ENCODE results near the gene FOXC1. TPM values are rescaled to one million over a fixed set of nuclear protein-coding genes. Genes with fewer than 3 reads are reported as not detected.

FOXC1 gene
- total and polyA plus RNA-seq, 9 of the 15 experiments (the other 6 are each of a cell fraction or from before 2014, with no cell fraction given): not detected

- TF ChIP-seq ETS2 (tag; IDR thresholded peaks at IDR 0.05; ENCODE audit: borderline replicate concordance, poor library complexity, severe bottlenecking): no peak
- TF ChIP-seq ZNF197 (CRISPR knock-in tag; IDR thresholded peaks at IDR 0.05; ENCODE audit: low read depth): no peak
- TF ChIP-seq ZNF408 (CRISPR knock-in tag; IDR thresholded peaks at IDR 0.05; ENCODE audit: low read depth): no peak
- no peak for TF ChIP-seq ELF4 (CRISPR knock-in tag; IDR thresholded peaks at IDR 0.05)
Measured at GRCh38 chr6:1589208-1589607, 20.5 kb upstream of the FOXC1 start (continued).

- in situ Hi-C loops (cut with MboI) (loop anchor here (5.0 to 10.0 kb wide), 2 partner anchors 764 to 1032 kb away; no protein-coding TSS in a partner anchor), intact Hi-C loops (cut with micrococcal nuclease) (no loop called here)
- no TSS peak for BruUV-seq (replicated peaks)
- TF ChIP-seq STAT5A (IDR thresholded peaks at IDR 0.05; ENCODE audit: borderline replicate concordance, low read length) (no peak), ZBTB8A (IDR thresholded peaks at IDR 0.05; ENCODE audit: partially characterized antibody) (no peak), FOXK1 (CRISPR knock-in tag; IDR thresholded peaks at IDR 0.05; ENCODE audit: borderline replicate concordance) (no peak), TRIM28 (IDR thresholded peaks at IDR 0.05) (no peak), LCOR (CRISPR knock-in tag; IDR thresholded peaks at IDR 0.05) (no peak), POLR2B (IDR thresholded peaks at IDR 0.05; ENCODE audit: low read depth, partially characterized antibody) (no peak), SFPQ (IDR thresholded peaks at IDR 0.05; ENCODE audit: low read depth, low read length) (no peak)
- TF ChIP-seq, protein P1, sequence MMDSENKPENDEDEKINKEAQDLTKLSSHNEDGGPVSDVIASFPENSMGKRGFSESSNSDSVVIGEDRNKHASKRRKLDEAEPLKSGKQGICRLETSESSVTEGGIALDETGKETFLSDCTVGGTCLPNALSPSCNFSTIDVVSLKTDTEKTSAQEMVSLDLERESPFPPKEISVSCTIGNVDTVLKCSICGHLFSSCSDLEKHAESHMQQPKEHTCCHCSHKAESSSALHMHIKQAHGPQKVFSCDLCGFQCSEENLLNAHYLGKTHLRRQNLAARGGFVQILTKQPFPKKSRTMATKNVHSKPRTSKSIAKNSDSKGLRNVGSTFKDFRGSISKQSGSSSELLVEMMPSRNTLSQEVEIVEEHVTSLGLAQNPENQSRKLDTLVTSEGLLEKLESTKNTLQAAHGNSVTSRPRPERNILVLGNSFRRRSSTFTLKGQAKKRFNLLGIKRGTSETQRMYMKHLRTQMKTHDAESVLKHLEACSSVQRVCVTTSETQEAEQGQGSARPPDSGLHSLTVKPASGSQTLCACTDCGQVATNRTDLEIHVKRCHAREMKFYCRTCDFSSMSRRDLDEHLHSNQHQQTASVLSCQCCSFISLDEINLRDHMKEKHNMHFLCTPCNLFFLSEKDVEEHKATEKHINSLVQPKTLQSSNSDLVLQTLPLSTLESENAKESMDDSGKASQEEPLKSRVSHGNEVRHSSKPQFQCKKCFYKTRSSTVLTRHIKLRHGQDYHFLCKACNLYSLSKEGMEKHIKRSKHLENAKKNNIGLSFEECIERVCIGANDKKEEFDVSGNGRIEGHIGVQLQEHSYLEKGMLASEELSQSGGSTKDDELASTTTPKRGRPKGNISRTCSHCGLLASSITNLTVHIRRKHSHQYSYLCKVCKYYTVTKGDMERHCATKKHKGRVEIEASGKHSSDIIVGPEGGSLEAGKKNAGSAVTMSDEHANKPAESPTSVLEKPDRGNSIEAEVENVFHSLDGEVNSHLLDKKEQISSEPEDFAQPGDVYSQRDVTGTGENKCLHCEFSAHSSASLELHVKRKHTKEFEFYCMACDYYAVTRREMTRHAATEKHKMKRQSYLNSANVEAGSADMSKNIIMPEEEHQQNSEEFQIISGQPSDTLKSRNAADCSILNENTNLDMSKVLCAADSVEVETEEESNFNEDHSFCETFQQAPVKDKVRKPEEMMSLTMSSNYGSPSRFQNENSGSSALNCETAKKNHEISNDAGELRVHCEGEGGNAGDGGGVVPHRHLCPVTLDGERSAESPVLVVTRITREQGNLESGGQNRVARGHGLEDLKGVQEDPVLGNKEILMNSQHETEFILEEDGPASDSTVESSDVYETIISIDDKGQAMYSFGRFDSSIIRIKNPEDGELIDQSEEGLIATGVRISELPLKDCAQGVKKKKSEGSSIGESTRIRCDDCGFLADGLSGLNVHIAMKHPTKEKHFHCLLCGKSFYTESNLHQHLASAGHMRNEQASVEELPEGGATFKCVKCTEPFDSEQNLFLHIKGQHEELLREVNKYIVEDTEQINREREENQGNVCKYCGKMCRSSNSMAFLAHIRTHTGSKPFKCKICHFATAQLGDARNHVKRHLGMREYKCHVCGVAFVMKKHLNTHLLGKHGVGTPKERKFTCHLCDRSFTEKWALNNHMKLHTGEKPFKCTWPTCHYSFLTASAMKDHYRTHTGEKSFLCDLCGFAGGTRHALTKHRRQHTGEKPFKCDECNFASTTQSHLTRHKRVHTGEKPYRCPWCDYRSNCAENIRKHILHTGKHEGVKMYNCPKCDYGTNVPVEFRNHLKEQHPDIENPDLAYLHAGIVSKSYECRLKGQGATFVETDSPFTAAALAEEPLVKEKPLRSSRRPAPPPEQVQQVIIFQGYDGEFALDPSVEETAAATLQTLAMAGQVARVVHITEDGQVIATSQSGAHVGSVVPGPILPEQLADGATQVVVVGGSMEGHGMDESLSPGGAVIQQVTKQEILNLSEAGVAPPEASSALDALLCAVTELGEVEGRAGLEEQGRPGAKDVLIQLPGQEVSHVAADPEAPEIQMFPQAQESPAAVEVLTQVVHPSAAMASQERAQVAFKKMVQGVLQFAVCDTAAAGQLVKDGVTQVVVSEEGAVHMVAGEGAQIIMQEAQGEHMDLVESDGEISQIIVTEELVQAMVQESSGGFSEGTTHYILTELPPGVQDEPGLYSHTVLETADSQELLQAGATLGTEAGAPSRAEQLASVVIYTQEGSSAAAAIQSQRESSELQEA (IDR thresholded peaks at IDR 0.05; ENCODE audit: low read depth): no peak
Measured at GRCh38 chr6:1590580-1590979, 19.1 kb upstream of the FOXC1 start.

More at GRCh38 chr6:1590580-1590979, 19.1 kb upstream of the FOXC1 start:
- ATAC-seq: no peak
- ChIA-PET CTCF (ENCODE audit: low intra/inter-chr PET ratio) (no interaction called here), POLR2A (interaction anchor here (0.7 kb wide), 1 partner anchor 1100 kb away, joined by 3 read pairs; no protein-coding TSS in a partner anchor)
- no peaks in the 10 kb centered on the region; the same call in 1 of the 2 replicates for H4K20me1 ChIP-seq (replicated peaks; ENCODE audit: control insufficient read depth, insufficient read depth, low read length)
- no peak for FAIRE-seq
- no peak overlapping the region for H3K4me2 ChIP-seq (ENCODE audit: insufficient read depth, low read length)
- no peaks in the 10 kb centered on the region for H3K79me2 ChIP-seq (ENCODE audit: control insufficient read depth, insufficient read depth, low read length)
- H3K4me1 ChIP-seq (replicated peaks in 1 of 2; ENCODE audit: control insufficient read depth in 2 of 2, insufficient read depth in 2 of 2, low read length in 2 of 2): peaks cover 0 to 7% of the 10 kb centered on the region in 2 experiments; a peak in 1 of 5 replicates
- no peak for DNase-seq (ENCODE audit: extremely low read depth in 1 of 4, low spot score in 3 of 4)
- no peak overlapping the region for H3K27ac ChIP-seq (ENCODE audit: extremely low read depth, low read depth, low read length)
- no peaks in the 10 kb centered on the region for H3K9me1 ChIP-seq (ENCODE audit: control insufficient read depth, insufficient read depth, low read length)
- H3K27me3 ChIP-seq (ENCODE audit: control insufficient read depth in 2 of 2, insufficient read depth in 2 of 2, low read length in 2 of 2): peaks cover 33 to 75% of the 10 kb centered on the region in 2 experiments
- under 1% methylated on average over 9 of the region's 9 CpGs for WGBS (ENCODE audit: insufficient coverage, low coverage, missing lambda C conversion rate)
- H3K9me3 ChIP-seq (replicated peaks; ENCODE audit: control insufficient read depth, insufficient read depth, low read depth, low read length): no peaks in the 10 kb centered on the region
- no peak overlapping the region for H3K9ac ChIP-seq (ENCODE audit: insufficient read depth in 1 of 2, low read depth in 2 of 2, low read length in 2 of 2)
- H3K36me3 ChIP-seq (ENCODE audit: control insufficient read depth, insufficient read depth, low read length): no peaks in the 10 kb centered on the region
- no peak overlapping the region for H2AFZ ChIP-seq (ENCODE audit: low read depth, low read length)
- no peak overlapping the region for H3K4me3 ChIP-seq

All from K562 (cell line).